ENCODE results near the gene PSMD2. TPM values are rescaled to one million over a fixed set of nuclear protein-coding genes. Genes with fewer than 3 reads are reported as not detected.
A peak's percentile ranks its signal among the peaks of the same experiment; 100 is the strongest.

Gene PSMD2
- total and polyA plus RNA-seq, 2 of the 8 experiments (the other 6 are each of a cell fraction or from before 2014, with no cell fraction given), result 350 to 363 TPM

DNA sequence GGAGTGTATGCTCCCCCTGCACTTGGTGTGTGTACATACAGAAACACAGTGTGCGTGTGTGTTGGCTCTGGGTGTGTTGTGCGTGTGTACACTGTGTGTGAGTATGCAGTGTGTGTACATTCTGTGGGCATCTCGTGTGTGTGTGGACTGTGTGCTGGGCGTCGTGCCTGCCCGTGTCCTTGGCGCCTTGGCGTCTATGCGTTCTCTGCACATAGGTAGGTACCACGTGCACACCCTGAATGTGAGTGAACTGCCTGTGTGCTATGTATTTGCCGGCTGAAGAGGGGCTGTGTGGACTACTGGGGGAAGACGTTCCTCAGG, 23.7 kb upstream of the PSMD2 start:
- no peaks in the 10 kb centered on the region for H3K9me3 ChIP-seq (ENCODE audit: insufficient read depth in 2 of 2, low read depth in 1 of 2, low read length in 1 of 2)
- H3K4me2 ChIP-seq (ENCODE audit: insufficient read depth in 1 of 2, low read depth in 2 of 2, low read length in 2 of 2), result peak overlapping the region; percentile 52 to 87
- 80% methylated on average over 12 of the region's 12 CpGs; no CpG with 5 or more reads in 1 of the 2 experiments for WGBS, 2 experiments (ENCODE audit: extremely low coverage in 1 of 2, insufficient coverage in 1 of 2, insufficient read length in 1 of 2, insufficient replicate concordance in 2 of 2, low coverage in 1 of 2, low lambda C conversion rate in 2 of 2, missing lambda C conversion rate in 1 of 2)
- peaks cover 8 to 32% (median 26%) of the 10 kb centered on the region in 4 experiments for H3K27me3 ChIP-seq (replicated peaks in 1 of 4; ENCODE audit: control insufficient read depth in 3 of 4, extremely low read depth in 1 of 4, insufficient read depth in 3 of 4, low read length in 3 of 4)
- peak overlapping the region; percentile 98 for H2BK15ac ChIP-seq (ENCODE audit: low read length)
- no peak for FAIRE-seq
- no peak overlapping the region for H2BK120ac ChIP-seq (replicated peaks; ENCODE audit: low read depth, low read length)
- H3K36me3 ChIP-seq (ENCODE audit: control insufficient read depth in 2 of 4, insufficient read depth in 4 of 4, low read length in 3 of 4), result no peaks in the 10 kb centered on the region
- peak overlapping the region; percentile 71 for H3K23ac ChIP-seq (ENCODE audit: insufficient read length)
- H2AFZ ChIP-seq (ENCODE audit: low read length), result peak overlapping the region; percentile 63; the same call in 1 of the 2 replicates
- TF ChIP-seq, protein P1, sequence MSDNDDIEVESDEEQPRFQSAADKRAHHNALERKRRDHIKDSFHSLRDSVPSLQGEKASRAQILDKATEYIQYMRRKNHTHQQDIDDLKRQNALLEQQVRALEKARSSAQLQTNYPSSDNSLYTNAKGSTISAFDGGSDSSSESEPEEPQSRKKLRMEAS (IDR thresholded peaks at IDR 0.05), result 0 out of 2 replicates have a peak, but pooled peaks have one; percentile 33
- peak; percentile 38; the same call in 1 of the 2 replicates for TF ChIP-seq SUZ12 (IDR thresholded peaks at IDR 0.05; ENCODE audit: low read length)
- TF ChIP-seq SP4 (IDR thresholded peaks at IDR 0.05; ENCODE audit: low read length), result no peak
- TF ChIP-seq RBBP5 (IDR thresholded peaks at IDR 0.05; ENCODE audit: borderline replicate concordance, low read depth, low read length), result no peak
- TF ChIP-seq JUND (IDR thresholded peaks at IDR 0.05; ENCODE audit: low read length), result no peak
- TF ChIP-seq PHF8 (conservative IDR thresholded peaks at IDR 0.05; ENCODE audit: low read depth, low read length), result no peak
- TF ChIP-seq GABPA (IDR thresholded peaks at IDR 0.05; ENCODE audit: borderline replicate concordance, insufficient read depth, low read length), result no peak
- TF ChIP-seq TEAD4 (IDR thresholded peaks at IDR 0.05; ENCODE audit: low read depth, low read length), result no peak
- no peak for TF ChIP-seq CBX5 (IDR thresholded peaks at IDR 0.05; ENCODE audit: low read depth, low read length)
- H4K5ac ChIP-seq (ENCODE audit: insufficient read length, low read depth, low read length), result no peak overlapping the region
- POLR2A ChIA-PET (ENCODE audit: partially characterized antibody), result interaction anchor here (0.7 kb wide), 1 partner anchor 15 kb away, joined by 3 read pairs; no protein-coding TSS in a partner anchor
- H2BK20ac ChIP-seq (ENCODE audit: low read length), result peak overlapping the region; percentile 98
- peak overlapping the region; percentile 46 for H4K91ac ChIP-seq (replicated peaks; ENCODE audit: insufficient read length, low read length)
- H3K4me3 ChIP-seq (ENCODE audit: extremely low read depth in 1 of 4, insufficient read depth in 2 of 4, low read depth in 3 of 4, low read length in 4 of 4), result peak overlapping the region; percentile 31 to 60 (median 42); a peak in 7 of 8 replicates
- no peak overlapping the region for H2BK5ac ChIP-seq (ENCODE audit: low read depth, low read length)
- peak overlapping the region in 1 of 4 experiments; percentile 36; a peak in 1 of 7 replicates for H3K9ac ChIP-seq (replicated peaks in 1 of 4; ENCODE audit: extremely low read depth in 1 of 4, low read depth in 3 of 4, low read length in 3 of 4)
- peak overlapping the region; percentile 96; the same call in 1 of the 2 replicates for H2BK12ac ChIP-seq (ENCODE audit: low read depth, low read length)
- peaks cover 0 to 7% (median 3%) of the 10 kb centered on the region in 4 experiments; a peak in 5 of 7 replicates for H3K4me1 ChIP-seq (replicated peaks in 1 of 4; ENCODE audit: control insufficient read depth in 3 of 4, insufficient read depth in 4 of 4, low read length in 3 of 4)
- no peak overlapping the region for H3K56ac ChIP-seq (replicated peaks; ENCODE audit: insufficient read length, low read depth, low read length)
- H3K23me2 ChIP-seq (ENCODE audit: low read depth, low read length), result peaks cover 9% of the 10 kb centered on the region
- H3K79me1 ChIP-seq (ENCODE audit: low read depth, low read length), result no peaks in the 10 kb centered on the region; the same call in 1 of the 2 replicates
- no peak overlapping the region for H3K18ac ChIP-seq (ENCODE audit: extremely low read depth, low read length)
- H2AK5ac ChIP-seq (ENCODE audit: low read depth, low read length), result peak overlapping the region; percentile 69; the same call in 1 of the 2 replicates
- CTCF ChIA-PET (ENCODE audit: partially characterized antibody), result no interaction called here
- H3K79me2 ChIP-seq (ENCODE audit: control insufficient read depth in 1 of 2, insufficient read depth in 2 of 2, low read length in 2 of 2), result no peaks in the 10 kb centered on the region
- H3K14ac ChIP-seq (ENCODE audit: insufficient read length), result no peak overlapping the region
- peak overlapping the region; percentile 53 for H3K4ac ChIP-seq (replicated peaks; ENCODE audit: insufficient read length, low read depth, low read length)
- peak overlapping the region; percentile 20; the same call in 1 of the 2 replicates for H4K8ac ChIP-seq (ENCODE audit: extremely low read depth, insufficient read depth, low read length)
- peaks cover 0 to 5% of the 10 kb centered on the region in 2 experiments for H4K20me1 ChIP-seq (replicated peaks in 1 of 2; ENCODE audit: control insufficient read depth in 1 of 2, insufficient read depth in 2 of 2, low read length in 2 of 2)
- DNase-seq (ENCODE audit: low read depth in 1 of 2, low spot score in 2 of 2), result no peak
- H3K27ac ChIP-seq (ENCODE audit: low read depth, low read length), result no peak overlapping the region

Measured in H1 (cell line).